ENCODE results near the gene BCAT1. TPM values are rescaled to one million over a fixed set of nuclear protein-coding genes. Genes with fewer than 3 reads are reported as not detected.

Gene BCAT1
- total and polyA plus RNA-seq, 2 of the 8 experiments (the other 6 are each of a cell fraction or from before 2014, with no cell fraction given): 19.7 to 263 TPM

DNA sequence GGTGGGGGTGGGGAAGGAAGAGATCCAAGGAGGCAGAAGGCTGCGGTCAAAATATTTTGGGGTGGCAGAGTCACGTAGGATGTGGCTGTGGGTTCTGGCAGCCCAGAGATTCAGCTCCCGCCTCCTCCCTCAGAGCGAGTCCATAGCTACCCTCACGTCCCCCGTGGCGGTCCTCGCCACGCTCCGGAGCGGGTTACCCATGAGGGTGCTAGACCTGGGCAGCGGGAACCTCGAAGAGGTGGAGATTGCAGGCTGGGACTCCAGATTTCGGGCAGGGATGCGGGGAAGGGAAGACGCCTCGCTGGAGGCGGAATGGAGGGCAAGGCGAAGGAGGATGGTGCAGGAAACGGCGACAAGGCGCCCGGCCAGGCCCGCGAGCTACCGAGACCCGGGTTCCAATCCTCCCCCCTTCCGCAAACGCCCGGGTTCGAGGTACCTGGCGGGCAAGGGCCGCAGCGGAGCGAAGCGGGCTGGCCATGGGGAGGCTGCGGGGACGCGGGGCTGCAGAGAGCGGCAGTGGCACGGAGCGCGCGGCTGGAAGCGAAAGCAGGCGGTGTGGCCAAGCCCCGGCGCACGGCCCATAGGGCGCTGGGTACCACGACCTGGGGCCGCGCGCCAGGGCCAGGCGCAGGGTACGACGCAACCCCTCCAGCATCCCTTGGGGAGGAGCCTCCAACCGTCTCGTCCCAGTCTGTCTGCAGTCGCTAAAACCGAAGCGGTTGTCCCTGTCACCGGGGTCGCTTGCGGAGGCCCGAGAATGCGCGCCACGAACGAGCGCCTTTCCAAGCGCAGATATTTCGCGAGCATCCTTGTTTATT is 46.2 kb downstream of the BCAT1 start (continued):
- TF ChIP-seq RBBP5 (IDR thresholded peaks at IDR 0.05; ENCODE audit: borderline replicate concordance, low read depth, low read length) (peak; percentile 99), ASH2L (IDR thresholded peaks at IDR 0.05; ENCODE audit: low read length) (peak; percentile 94), JUN (IDR thresholded peaks at IDR 0.05; ENCODE audit: low read depth, low read length) (no peak), SIX5 (IDR thresholded peaks at IDR 0.05; ENCODE audit: low read depth, low read length) (no peak), SP1 (IDR thresholded peaks at IDR 0.05; ENCODE audit: low read depth, low read length) (no peak), ZNF274 (IDR thresholded peaks at IDR 0.05; ENCODE audit: borderline replicate concordance, extremely low read depth, low read length) (no peak), TAF7 (optimal IDR thresholded peaks at IDR 0.05; ENCODE audit: borderline replicate concordance, low read depth, low read length) (no peak), CTBP2 (IDR thresholded peaks at IDR 0.05; ENCODE audit: borderline replicate concordance, insufficient read depth, insufficient read length, low read length) (peak; percentile 51), SAP30 (IDR thresholded peaks at IDR 0.05; ENCODE audit: insufficient read depth, insufficient replicate concordance, low read length) (no peak), PHF8 (conservative IDR thresholded peaks at IDR 0.05; ENCODE audit: low read depth, low read length) (peak; percentile 54; the same call in 1 of the 2 replicates), CHD1 (IDR thresholded peaks at IDR 0.05; ENCODE audit: low read depth, low read length) (no peak), KDM1A (IDR thresholded peaks at IDR 0.05; ENCODE audit: borderline replicate concordance, low read length) (peak; percentile 61; the same call in 1 of the 2 replicates), CREB1 (IDR thresholded peaks at IDR 0.05) (peak; percentile 53; the same call in 1 of the 2 replicates), CEBPB (IDR thresholded peaks at IDR 0.05; ENCODE audit: low read depth, low read length) (no peak), KDM5A (IDR thresholded peaks at IDR 0.05; ENCODE audit: low read length) (no peak), KDM4A (IDR thresholded peaks at IDR 0.05; ENCODE audit: low read depth, low read length, severe bottlenecking) (peak; percentile 87), GTF2F1 (IDR thresholded peaks at IDR 0.05; ENCODE audit: borderline replicate concordance, low read depth, low read length) (no peak), TBP (IDR thresholded peaks at IDR 0.05; ENCODE audit: low read depth, low read length) (no peak), SIN3A (conservative IDR thresholded peaks at IDR 0.05 in 1 of 2, IDR thresholded peaks at IDR 0.05 in 1 of 2; ENCODE audit: low read depth in 1 of 2, low read length in 2 of 2) (no peak), POU5F1 (IDR thresholded peaks at IDR 0.05; ENCODE audit: low read depth, low read length) (no peak)
- TF ChIP-seq, protein P1, sequence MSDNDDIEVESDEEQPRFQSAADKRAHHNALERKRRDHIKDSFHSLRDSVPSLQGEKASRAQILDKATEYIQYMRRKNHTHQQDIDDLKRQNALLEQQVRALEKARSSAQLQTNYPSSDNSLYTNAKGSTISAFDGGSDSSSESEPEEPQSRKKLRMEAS (IDR thresholded peaks at IDR 0.05): peak; percentile 27; the same call in 1 of the 2 replicates
- TF ChIP-seq, protein P2, sequence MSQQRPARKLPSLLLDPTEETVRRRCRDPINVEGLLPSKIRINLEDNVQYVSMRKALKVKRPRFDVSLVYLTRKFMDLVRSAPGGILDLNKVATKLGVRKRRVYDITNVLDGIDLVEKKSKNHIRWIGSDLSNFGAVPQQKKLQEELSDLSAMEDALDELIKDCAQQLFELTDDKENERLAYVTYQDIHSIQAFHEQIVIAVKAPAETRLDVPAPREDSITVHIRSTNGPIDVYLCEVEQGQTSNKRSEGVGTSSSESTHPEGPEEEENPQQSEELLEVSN (IDR thresholded peaks at IDR 0.05): peak; percentile 20; the same call in 1 of the 2 replicates
- TF ChIP-seq, protein P3, sequence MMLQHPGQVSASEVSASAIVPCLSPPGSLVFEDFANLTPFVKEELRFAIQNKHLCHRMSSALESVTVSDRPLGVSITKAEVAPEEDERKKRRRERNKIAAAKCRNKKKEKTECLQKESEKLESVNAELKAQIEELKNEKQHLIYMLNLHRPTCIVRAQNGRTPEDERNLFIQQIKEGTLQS (IDR thresholded peaks at IDR 0.05; ENCODE audit: insufficient read depth, low read depth, low read length): no peak

All from H1 (cell line).